Activated gamma-delta T cell treated with anti-CD3 and anti-CD28 coated beads, Interleukin-2, amount 50 U/mL, for 16 hours (primary cell): ENCODE measurements around the gene CCM2.
"Not testable (repeated sequence)": the region's sequence is repeated elsewhere in the genome, so short reads cannot be mapped to it uniquely, and the experiment has no call there.

Experiments
- DNase-seq: peaks from one replicate; pipeline ENCODE4 v3.0.0-alpha.2; 2020; ENCODE audit warnings: low read depth

Gene CCM2

DNA sequence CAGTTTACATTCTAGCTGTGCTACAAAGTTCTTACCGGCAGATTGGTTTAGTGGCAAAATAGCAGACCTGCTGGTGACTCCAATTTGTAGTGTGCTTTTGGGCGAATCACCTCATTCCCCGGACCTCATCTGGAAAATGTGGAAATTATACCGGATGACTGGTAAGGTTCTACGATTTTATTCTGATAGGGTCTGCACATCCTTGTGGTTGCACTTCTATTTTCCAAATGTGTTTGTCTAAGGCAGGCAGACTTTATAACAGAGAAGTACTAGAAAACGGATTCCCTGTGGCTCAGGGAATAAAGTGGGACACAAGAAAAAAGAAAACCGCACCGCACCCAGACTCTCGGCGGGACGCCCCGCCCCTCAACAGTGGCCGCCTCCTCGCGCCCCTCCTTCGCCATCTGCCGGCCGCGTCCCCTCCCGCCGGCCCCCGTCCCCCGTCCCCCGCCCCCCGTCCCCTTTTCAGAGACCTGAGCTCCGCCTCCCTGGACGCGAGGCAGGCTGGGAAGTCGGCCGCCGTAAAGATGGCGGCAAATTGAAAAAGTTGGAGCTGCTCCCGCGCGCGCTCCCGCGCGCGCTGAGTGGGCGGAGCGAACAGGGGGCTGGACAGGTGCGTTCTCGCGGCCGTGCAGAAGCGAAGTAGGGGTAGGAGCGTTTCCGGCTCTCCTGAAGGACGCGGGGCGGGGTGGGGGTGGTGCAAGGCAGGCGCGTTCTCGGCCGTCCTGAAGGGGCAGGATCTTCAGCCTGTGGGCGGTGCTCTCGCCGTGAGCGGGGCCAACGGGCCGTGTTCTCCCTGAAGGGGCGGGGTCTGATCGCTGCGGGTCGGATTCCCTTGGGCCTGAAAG lies 532 bp upstream of the CCM2 start:
- DNase-seq = peak; percentile 98

DNA sequence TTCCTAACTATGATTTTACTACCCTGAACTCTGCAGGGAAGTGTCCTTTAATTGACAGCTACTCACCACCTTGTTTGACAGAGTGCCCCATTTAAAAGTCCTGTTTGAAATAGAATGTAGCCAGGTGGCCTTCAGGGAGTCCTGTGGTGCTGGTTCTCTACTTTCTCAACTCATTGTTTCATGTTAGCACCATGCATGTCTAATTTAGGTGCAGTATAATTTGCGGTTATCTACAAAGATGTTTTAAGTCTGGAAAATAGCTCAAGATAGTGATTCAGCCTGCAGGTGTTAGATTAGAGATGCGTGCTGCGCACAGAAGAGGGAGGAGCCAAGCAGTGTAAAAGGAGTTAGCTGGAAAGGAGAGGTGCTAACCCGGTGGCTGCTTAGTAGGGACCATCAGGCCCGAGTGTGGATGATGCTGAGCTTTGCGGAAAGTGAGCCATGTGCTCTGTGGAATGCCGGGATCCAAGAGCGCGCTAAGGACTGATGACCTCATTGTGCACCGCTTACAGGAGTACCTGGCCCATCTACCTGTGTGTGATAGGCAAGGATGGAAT lies 1.2 kb downstream of the CCM2 start:
- peak; percentile 59 for DNase-seq

GRCh38 chr7:45001826-45002225 lies 1.8 kb downstream of the CCM2 start:
- DNase-seq = no peak

GRCh38 chr7:45003789-45004188 lies 3.8 kb downstream of the CCM2 start:
- no peak for DNase-seq

DNA sequence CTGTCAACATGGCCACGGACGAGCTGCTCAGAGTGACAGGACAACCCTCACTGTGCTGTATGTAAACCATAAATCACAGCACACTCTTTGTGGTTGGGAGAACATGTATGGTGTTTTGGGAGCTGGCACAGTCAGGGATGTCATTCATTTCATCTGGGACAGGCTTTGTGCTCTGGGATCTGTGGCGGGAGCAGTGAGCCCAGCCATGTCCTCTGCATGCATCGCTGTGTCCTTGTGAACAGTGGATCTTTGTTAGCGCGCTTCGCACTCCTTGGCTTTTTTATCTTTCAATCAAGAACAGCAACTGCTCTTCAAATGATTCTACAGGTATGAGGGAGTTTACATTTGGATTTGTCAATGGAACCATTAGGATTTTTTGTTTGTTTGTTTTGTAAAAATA lies 7.1 kb downstream of the CCM2 start:
- no peak for DNase-seq

DNA sequence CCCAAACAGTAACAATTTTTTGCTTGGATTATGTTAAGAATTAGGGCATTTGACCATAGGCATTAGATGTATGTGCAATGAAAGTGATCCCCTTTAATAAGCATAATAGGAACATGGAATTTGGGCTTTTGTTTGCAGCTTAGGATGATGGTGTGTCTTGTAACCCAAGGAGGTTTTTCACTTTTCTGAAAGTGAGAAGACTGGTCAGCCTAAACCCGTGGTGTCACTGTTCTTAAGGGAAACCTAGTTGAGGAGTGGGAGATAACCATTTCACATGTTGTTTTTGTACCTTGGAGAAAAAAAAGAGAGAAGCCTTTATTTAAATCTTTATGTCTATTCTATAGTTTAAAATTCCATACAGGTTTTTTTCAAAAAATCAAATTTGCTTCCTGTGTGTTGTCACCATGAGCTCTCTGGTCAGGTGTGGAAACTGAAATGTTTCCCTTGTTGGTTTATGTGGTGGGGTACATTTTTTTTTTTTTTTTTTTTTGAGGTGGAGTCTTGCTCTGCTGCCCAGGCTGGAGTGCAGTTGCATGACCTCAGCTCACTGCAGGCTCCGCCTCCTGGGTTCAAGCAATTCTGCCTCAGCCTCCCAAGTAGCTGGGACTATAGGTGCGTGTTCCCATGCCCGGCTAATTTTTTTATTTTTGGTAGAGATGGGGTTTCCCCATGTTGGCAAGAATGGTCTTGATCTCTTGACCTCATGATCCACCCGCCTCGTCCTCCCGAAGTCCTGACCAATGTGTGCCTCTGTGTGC lies 7.7 kb downstream of the CCM2 start:
- no peak for DNase-seq

DNA sequence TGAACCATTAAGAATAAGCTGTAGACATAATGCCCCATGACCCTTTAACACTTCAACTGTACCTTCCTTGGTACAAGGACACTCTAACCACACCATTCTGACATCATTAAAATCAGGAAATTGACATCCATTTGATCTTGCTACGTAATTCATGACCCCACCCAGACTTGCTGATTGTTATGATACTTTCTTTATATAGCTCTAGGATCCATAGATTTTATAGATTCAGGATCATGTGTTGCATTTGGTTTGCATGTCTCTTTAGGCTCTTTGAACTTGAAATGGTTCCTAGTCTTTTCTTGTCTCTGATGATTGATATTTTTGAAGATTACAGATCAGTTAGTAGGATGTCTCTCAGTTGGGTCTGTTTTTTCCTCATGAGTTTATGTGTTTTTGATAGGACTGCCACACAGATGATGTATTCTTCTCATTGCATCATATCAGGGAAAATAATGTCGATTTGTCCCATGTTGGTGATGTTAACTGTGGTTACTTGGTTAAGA lies 13.5 kb downstream of the CCM2 start:
- DNase-seq = no peak

- DNase-seq = no peak
Observed at GRCh38 chr7:45015313-45015712, 15.3 kb downstream of the CCM2 start.

DNA sequence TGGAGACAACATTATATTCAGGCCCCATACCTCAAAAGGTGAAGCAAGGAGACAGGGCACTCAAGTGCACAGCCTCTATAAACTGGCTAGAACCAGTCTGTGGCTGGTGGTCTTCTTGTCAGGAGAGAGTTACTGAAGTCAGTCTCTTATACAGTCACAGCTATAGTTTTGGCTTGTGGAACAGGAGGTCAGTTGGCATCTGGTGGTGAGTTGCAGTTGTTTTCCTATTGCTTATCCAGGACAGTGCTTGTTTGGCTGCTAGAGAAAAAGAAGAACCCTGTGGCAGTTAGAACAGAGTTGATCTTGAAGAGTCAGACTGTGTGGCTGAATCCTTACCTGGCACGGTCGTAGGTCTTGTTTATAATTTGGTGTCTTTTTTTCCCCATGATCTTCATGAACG lies 17.3 kb downstream of the CCM2 start:
- DNase-seq = no peak

DNA sequence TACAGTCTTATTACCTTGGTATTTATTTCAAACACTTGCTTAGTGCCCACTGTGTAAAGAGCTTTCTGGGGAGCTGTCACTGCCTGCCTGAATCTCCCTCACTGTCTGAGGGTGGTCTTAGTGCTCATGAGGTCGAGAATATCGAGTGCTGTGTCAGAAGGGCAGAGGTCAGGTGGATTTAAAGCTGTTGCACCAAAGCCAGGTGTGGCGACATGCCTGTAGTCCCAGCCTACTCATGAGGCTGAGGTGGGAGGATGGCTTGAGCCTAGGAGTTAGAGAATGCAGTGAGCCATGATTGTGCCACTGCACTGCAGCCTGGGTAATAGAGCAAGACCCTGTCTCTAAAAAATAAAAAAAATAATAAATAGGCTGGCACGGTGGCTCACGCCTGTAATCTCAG lies 20.9 kb downstream of the CCM2 start:
- no peak for DNase-seq

DNA sequence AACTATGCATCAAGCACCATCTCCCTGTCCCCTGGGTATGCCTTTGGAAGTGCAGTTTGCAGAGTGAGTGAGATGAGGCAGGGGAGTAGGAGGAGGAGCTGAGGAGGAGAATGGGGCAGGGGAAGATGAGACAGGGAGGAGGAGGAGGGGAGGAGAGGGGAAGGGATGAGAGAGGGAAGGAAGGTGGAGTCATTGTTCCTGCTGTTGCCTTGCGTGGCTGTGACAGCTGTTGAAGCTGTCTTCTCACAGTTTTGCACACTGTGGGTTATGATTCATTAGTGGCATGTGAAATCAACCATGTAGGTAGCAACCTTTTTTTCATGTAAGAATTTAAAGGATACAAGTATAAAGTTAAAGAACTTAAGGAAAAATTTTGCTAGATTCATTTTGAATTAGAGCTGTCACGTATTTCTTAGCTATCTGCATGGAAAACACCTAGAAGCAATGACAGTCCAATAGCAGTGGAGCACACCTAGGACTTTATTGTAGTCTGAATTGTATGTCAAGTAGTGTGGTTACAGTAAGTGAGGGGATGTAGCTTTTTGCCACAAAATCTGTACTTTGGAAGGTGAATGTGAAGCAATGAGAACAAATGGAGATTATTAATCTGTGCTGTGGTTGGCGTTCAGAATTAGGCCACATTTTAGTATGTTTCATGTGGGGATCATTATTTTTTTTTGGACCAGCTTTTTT lies 21.7 kb downstream of the CCM2 start:
- no peak for DNase-seq

DNA sequence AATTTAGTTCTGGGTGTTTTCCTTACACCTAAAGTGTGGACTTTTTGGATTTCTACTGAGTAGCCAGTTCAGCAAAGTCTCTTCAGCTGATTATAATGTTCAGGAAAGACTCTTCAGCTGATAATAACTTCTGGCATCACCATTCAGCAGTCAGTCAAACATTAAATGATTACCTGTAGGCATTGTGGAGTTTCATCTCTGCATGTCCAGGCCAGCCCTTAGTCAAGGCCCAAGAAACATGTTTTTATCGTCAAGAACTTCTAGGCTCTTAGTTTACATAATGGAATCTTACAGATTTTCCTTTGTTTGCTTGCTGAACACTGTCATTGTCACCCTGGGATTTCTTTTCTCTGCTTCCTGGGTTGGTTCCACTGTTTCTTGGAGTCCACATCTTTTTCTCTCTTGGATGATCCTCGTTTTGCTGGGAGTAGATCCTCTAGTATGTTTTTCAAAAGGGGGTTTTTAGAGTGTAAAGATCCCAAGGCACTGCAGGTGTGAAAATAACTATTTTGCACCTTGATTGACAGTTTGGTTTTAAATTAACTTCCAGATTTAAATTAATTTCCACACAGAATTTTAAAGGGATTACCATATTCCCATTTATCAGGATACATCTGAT lies 24.2 kb downstream of the CCM2 start:
- DNase-seq = no peak

- not testable (repeated sequence) for DNase-seq
Observed at GRCh38 chr7:45025473-45025872, 25.5 kb downstream of the CCM2 start.

DNA sequence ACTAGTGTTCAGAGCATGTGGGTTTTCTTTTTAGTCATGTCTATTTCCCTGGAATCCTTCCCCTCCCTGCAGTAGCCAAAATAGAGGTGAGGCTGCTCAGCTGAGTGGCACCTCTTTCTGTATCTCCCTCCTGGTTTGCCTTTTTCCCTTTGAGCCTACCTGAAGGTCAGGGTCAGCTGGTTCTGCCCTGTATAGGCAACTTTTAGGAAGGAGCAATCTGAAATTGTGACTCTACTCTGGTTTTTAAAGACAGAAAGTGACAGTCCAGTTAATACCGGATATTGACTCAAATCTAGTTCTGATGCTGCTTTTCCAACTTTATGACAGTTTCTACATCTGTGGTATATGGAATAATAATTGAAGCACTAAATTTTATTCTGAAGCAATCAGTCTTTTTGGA lies 26.0 kb downstream of the CCM2 start:
- DNase-seq = no peak

DNA sequence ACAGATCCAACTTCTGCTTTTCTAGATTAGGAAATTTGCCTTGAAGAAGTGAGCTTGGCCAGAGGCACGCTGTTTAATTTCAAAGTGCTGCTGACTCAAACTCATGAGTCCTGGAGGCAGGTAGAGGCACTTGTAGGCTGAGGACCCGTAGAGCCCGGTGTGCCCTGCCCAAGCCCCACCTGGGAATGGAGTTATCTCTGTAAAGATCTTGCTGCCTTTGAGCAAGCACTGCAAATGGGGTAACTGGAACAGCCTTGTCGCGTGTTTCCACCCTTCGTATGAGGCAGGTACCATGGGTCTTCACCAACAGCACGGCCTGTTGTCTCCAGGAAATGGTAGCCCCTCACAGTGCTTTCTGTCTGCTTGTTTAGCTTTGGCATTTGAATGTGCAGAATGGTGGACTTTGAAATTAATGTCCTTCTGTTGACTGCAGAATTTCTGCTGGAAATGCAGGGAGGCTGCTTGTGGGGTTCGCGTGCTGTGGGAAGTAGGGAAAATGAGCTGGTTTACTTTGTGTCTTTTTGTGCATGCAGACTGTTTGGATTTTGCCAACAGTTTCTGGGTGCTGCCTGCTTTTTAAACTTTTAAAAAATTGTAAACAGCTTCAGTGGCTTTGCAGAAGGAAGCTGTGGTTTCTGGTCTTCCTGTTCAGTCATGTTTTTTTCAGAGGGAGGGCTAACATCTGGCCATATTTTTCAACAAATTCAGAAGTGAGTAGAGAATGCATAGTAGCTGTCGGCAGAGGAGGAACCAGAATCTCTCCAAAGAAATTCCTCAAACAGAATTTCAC lies 27.2 kb downstream of the CCM2 start:
- no peak for DNase-seq

- no peak for DNase-seq
Observed at GRCh38 chr7:45027774-45028114, 27.7 kb downstream of the CCM2 start.

- DNase-seq = no peak
Observed at GRCh38 chr7:45028138-45028919, 28.3 kb downstream of the CCM2 start.

DNA sequence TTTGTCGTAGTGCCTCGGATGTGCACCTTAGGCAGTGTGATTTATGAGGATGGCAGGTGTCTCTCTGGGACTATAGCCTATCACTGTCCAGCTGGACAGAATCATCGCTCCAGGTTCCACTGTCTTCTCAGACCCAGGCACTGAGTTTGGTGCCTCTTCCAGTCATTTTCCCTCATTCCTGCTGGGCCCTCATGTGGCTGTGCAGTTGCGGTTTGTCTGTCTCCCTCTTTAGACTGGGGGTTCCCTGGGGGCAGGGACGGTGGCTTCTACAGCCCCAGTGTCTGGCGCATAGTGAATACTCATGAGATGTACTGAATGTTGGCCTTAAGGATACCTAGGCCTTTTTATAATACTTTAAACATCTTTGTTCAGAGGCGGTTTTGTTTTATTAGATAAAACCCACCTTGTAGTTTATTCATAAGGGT lies 28.9 kb downstream of the CCM2 start:
- no peak for DNase-seq

GRCh38 chr7:45031829-45032228 lies 31.8 kb downstream of the CCM2 start:
- no peak for DNase-seq

DNA sequence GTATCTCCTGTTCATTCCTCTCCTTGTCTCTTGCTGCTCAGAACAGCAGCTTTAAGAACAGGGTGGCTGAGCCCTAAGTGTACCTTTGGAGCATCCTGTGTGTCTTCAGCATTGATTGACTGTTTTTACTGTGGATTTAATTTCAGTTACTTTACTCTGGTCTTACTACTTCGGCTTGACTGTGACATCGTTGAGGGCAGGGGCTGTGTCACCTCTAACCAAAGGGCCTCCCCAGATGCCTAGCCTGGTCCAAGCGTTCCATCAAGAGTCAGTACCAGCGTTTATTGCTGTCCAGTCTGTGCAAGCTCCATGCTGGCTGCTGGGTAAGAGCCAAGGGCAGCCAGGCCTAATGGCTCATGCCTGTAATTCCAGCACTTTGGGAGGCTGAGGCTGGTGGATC lies 32.4 kb downstream of the CCM2 start:
- no peak for DNase-seq
